Measurements from ENCODE around the gene SSBP1. TPM values are rescaled to one million over a fixed set of nuclear protein-coding genes. Genes with fewer than 3 reads are reported as not detected.
"Not testable (repeated sequence)": the region's sequence is repeated elsewhere in the genome, so short reads cannot be mapped to it uniquely, and the experiment has no call there.

SSBP1 gene
- polyA plus RNA-seq, 3 donors: 66.9 to 197 (median 184) TPM

DNA sequence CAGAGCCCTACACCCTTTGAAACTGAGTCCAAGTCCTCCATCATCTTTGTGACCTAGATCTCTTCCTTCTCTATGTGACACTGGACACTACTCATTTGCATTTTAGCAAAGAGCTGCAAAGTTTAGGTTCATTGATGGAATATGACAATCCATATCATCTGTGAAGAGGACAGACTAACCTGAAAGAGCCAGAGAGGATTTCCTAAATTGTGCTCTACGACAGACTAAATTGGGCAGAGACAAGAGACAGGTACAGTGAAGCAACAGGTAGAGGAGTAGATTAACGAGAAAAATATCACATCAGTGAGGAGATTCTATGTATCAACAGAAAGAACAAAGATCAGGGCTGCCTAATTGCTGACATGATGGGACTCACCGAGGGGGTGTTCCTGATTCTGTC lies 25.6 kb downstream of the SSBP1 start, which contains the start of gene TAS2R3:
Gene TAS2R3, plus strand, starts transcription at position 301 of the 400 bp plus-strand sequence. Its CDS starts 62 bp downstream, at position 363.
- H2AFZ ChIP-seq (ENCODE audit: insufficient read depth, low read depth, low read length, poor library complexity, severe bottlenecking): no peak within 1 kb of the TSS
- peaks cover 36 to 62% of the 10 kb centered on the region in 2 donors for H3K36me3 ChIP-seq (replicated peaks in 1 of 2; ENCODE audit: control insufficient read depth in 1 of 2, insufficient read depth in 2 of 2, low read length in 2 of 2)
- H3K27me3 Mint-ChIP-seq (ENCODE audit: low read depth in 3 of 3): no peaks in the 10 kb centered on the region
- no peak within 1 kb of the TSS for H3K4me3 Mint-ChIP-seq
- H3K9me3 Mint-ChIP-seq: peaks cover 0 to 3% (median 0%) of the 10 kb centered on the region in 7 donors
- no peaks in the 10 kb centered on the region for H4K20me1 ChIP-seq (ENCODE audit: insufficient read depth, low read length)
- peaks cover 55 to 56% of the 10 kb centered on the region in 2 donors for H3K36me3 Mint-ChIP-seq
- H3K4me2 ChIP-seq (replicated peaks; ENCODE audit: extremely low read depth, low read length, poor library complexity, severe bottlenecking): no peak within 1 kb of the TSS
- H3K9me3 ChIP-seq (replicated peaks in 1 of 2; ENCODE audit: control insufficient read depth in 1 of 2, insufficient read depth in 1 of 2, low read length in 2 of 2): no peaks in the 10 kb centered on the region
- intact Hi-C loops (cut with micrococcal nuclease): loop anchor here (10.0 kb wide), 2 partner anchors 261 to 421 kb away; no protein-coding TSS in a partner anchor
- no peak within 1 kb of the TSS for H3K9ac ChIP-seq (ENCODE audit: insufficient read depth, low read length, poor library complexity, severe bottlenecking)
- no peak within 1 kb of the TSS for H3K4me3 ChIP-seq (replicated peaks in 1 of 3; ENCODE audit: low read depth in 2 of 3, low read length in 3 of 3)
- H3K27ac Mint-ChIP-seq: peak within 1 kb of the TSS in 1 of 7 donors; percentile 66
- DNase-seq: no peak
- H3K27ac ChIP-seq (ENCODE audit: low read depth in 1 of 2, low read length in 2 of 2): no peak within 1 kb of the TSS
- TF ChIP-seq CTCF (IDR thresholded peaks at IDR 0.05): no peak
- 100% methylated on average over 2 of the region's 3 CpGs for WGBS (ENCODE audit: insufficient coverage)
- H3K79me2 ChIP-seq (ENCODE audit: insufficient read depth, low read length): no peaks in the 10 kb centered on the region
- no peaks in the 10 kb centered on the region for H3K4me1 ChIP-seq (ENCODE audit: control insufficient read depth in 1 of 2, insufficient read depth in 2 of 2, low read length in 2 of 2)
- no peaks in the 10 kb centered on the region for H3K27me3 ChIP-seq (ENCODE audit: control insufficient read depth in 2 of 2, insufficient read depth in 2 of 2, low read length in 2 of 2)
- peaks cover 11% of the 10 kb centered on the region for H3K4me1 Mint-ChIP-seq

DNA sequence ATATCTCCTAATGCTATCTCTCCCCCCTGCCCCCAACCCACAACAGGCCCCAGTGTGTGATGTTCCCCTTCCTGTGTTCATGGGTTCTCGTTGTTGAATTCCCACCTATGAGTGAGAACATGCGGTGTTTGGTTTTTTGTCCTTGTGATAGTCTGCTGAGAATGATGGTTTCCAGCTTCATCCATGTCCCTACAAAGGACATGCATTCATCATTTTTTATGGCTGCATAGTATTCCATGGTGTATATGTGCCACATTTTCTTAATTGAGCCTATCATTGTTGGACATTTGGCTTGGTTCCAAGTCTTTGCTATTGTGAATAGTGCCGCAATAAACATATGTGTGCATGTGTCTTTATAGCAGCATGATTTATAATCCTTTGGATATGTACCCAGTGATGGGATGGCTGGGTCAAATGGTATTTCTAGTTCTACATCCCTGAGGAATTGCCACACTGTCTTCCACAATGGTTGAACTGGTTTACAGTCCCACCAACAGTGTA lies 32.0 kb downstream of the SSBP1 start:
- H3K4me3 Mint-ChIP-seq; H3K9me3 ChIP-seq (replicated peaks in 1 of 2; ENCODE audit: control insufficient read depth in 1 of 2, insufficient read depth in 1 of 2, low read length in 2 of 2); H3K4me2 ChIP-seq (replicated peaks; ENCODE audit: extremely low read depth, low read length, poor library complexity, severe bottlenecking); H3K4me3 ChIP-seq (replicated peaks in 1 of 3; ENCODE audit: low read depth in 2 of 3, low read length in 3 of 3); H3K27me3 ChIP-seq (ENCODE audit: control insufficient read depth in 2 of 2, insufficient read depth in 2 of 2, low read length in 2 of 2); H3K27me3 Mint-ChIP-seq (ENCODE audit: low read depth in 3 of 3); H3K27ac ChIP-seq (ENCODE audit: low read depth in 1 of 2, low read length in 2 of 2); DNase-seq; intact Hi-C loops (cut with micrococcal nuclease); H4K20me1 ChIP-seq (ENCODE audit: insufficient read depth, low read length); H2AFZ ChIP-seq (ENCODE audit: insufficient read depth, low read depth, low read length, poor library complexity, severe bottlenecking); H3K4me1 ChIP-seq (ENCODE audit: control insufficient read depth in 1 of 2, insufficient read depth in 2 of 2, low read length in 2 of 2); H3K4me1 Mint-ChIP-seq; H3K79me2 ChIP-seq (ENCODE audit: insufficient read depth, low read length); H3K36me3 ChIP-seq (replicated peaks in 1 of 2; ENCODE audit: control insufficient read depth in 1 of 2, insufficient read depth in 2 of 2, low read length in 2 of 2); H3K9ac ChIP-seq (ENCODE audit: insufficient read depth, low read length, poor library complexity, severe bottlenecking); H3K27ac Mint-ChIP-seq: not testable (repeated sequence)
- Mint-ChIP-seq H3K9me3 (peaks cover 3 to 19% (median 11%) of the 10 kb centered on the region in 7 donors), H3K36me3 (peaks cover 28 to 37% of the 10 kb centered on the region in 2 donors)
- no CpG with 5 or more reads among the region's 3 CpGs for WGBS (ENCODE audit: insufficient coverage)

Measured in CD14-positive monocyte (primary cell).